NB4 (cell line): ENCODE results near the gene C2CD5.

Experiments
- CTCF ChIP-seq: IDR thresholded peaks from one replicate; pipeline ENCODE4 v1.5.1; 2012; ENCODE audit warnings: low read depth, low read length
- MYC ChIP-seq: IDR thresholded peaks from 2 replicates; pipeline ENCODE4 v1.6.1; 2011; ENCODE audit warnings: low read depth, low read length
- POLR2A ChIP-seq: IDR thresholded peaks from 2 replicates; pipeline ENCODE4 v1.6.1; 2011; ENCODE audit warnings: mild to moderate bottlenecking; ENCODE audit not compliant: insufficient read length; ENCODE audit errors: extremely low read depth
- TF ChIP-seq, protein P1 (sequence below): IDR thresholded peaks from 2 replicates; pipeline ENCODE4 v1.6.1; 2011; ENCODE audit warnings: low read depth, low read length

DNA sequence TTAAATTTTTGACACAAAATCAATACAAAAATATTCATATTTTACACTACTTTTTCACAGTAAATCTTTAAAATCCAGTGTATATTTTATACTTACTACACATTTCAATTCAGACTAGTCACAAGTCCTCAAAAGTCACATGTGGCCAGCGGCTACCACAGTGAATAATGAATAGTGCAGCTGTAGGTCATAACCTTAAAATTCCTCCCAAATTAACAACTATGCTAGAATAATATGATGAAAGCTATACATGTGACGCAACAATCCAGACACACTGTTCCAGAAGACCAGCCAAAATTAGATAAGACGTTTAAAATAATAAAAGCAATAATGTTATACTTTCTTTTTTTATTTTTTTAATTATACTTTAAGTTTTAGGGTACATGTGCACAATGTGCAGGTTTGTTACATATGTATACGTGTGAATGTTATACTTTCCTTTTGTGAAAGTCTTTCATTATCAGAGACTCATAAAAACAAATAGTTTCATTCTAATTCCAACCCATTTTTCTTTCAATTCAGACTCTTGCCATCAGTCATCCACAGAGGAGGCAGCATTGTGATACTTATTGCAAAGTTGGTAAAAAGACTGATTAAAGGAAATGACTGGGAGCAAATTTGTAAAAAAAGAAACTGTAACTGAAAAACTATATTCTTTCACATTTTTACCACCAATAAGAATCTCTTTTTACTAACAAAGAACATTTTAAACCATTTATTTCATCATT, 67.0 kb downstream of the C2CD5 start:
- no peak for TF ChIP-seq POLR2A
- no peak for TF ChIP-seq CTCF
- TF ChIP-seq, protein P1, sequence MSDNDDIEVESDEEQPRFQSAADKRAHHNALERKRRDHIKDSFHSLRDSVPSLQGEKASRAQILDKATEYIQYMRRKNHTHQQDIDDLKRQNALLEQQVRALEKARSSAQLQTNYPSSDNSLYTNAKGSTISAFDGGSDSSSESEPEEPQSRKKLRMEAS = no peak
- TF ChIP-seq MYC = no peak
